Common myeloid progenitor, CD34-positive (primary cell): ENCODE data around the gene RIN3.

Source experiments
- CTCF ChIA-PET: fragments of 350-600 bp; sonication (Branson Sonifier 250); formaldehyde crosslinking; loops from one replicate; lab custom pipeline; 2021; ENCODE audit warnings: antibody characterized with exemption; lab: Charles Lee
- POLR2A ChIA-PET: fragments of 350-600 bp; sonication (Branson Sonifier 250); formaldehyde crosslinking; loops from one replicate; lab custom pipeline; 2021; ENCODE audit warnings: antibody characterized with exemption; lab: Charles Lee
- DNase-seq, 3 donors: peaks; one replicate each; pipeline versions ENCODE4 v3.0.0 to v3.0.0-alpha.2; 2013
- H3K27ac ChIP-seq, 2 experiments: 1 replicate in 1 of 2; 2 replicates in 1 of 2; pipeline ENCODE4 v1.7.0; 2013; ENCODE audit warnings: inconsistent platforms in 2 of 2, low read length in 2 of 2, mild to moderate bottlenecking in 2 of 2, low read depth in 1 of 2, moderate library complexity in 1 of 2; ENCODE audit not compliant: severe bottlenecking in 2 of 2, insufficient read depth in 1 of 2, poor library complexity in 1 of 2
- H3K27me3 ChIP-seq, 5 experiments: replicated peaks in 2 of 5; 1 replicate in 3 of 5; 2 replicates in 2 of 5; pipeline versions ENCODE4 v1.6.1 to v1.7.0; 2013; ENCODE audit warnings: low read length in 4 of 5, mild to moderate bottlenecking in 2 of 5, moderate library complexity in 2 of 5, inconsistent platforms in 1 of 5; ENCODE audit not compliant: insufficient read depth in 5 of 5, control insufficient read depth in 4 of 5
- H3K36me3 ChIP-seq, 4 experiments: 1 replicate in 2 of 4; 2 replicates in 2 of 4; pipeline versions ENCODE4 v1.6.1 to v1.7.0; 2013; ENCODE audit warnings: low read length in 3 of 4, control low read depth in 1 of 4, mild to moderate bottlenecking in 1 of 4; ENCODE audit not compliant: control insufficient read depth in 4 of 4, insufficient read depth in 4 of 4
- H3K4me1 ChIP-seq, 4 experiments: 1 replicate in 3 of 4; 2 replicates in 1 of 4; pipeline versions ENCODE4 v1.6.1 to v1.7.1; 2013; ENCODE audit warnings: low read length in 3 of 4, mild to moderate bottlenecking in 3 of 4, control low read depth in 1 of 4, inconsistent platforms in 1 of 4, moderate library complexity in 1 of 4; ENCODE audit not compliant: control insufficient read depth in 4 of 4, insufficient read depth in 4 of 4; ENCODE audit errors: control extremely low read depth in 1 of 4
- H3K4me3 ChIP-seq, 7 experiments: 1 replicate in 4 of 7; 2 replicates in 3 of 7; pipeline versions ENCODE4 v1.5.1 to v1.7.0; 2013; ENCODE audit warnings: mild to moderate bottlenecking in 7 of 7, low read length in 6 of 7, moderate library complexity in 6 of 7, inconsistent platforms in 2 of 7, low read depth in 2 of 7, control low read depth in 1 of 7; ENCODE audit not compliant: insufficient read depth in 4 of 7, control insufficient read depth in 1 of 7; ENCODE audit errors: extremely low read depth in 1 of 7
- H3K9me3 ChIP-seq, 5 experiments: 1 replicate in 4 of 5; 2 replicates in 1 of 5; pipeline versions ENCODE4 v1.6.1 to v1.7.1; 2013; ENCODE audit warnings: low read length in 4 of 5, mild to moderate bottlenecking in 2 of 5, inconsistent platforms in 1 of 5, low read depth in 1 of 5, moderate library complexity in 1 of 5; ENCODE audit not compliant: control insufficient read depth in 4 of 5, insufficient read depth in 2 of 5; ENCODE audit errors: control extremely low read depth in 1 of 5
- WGBS: methylation state at CpG from one replicate; pipeline ENCODE4 v1.1.5; 2013; ENCODE audit not compliant: insufficient coverage; 5-methylcytosine and 5-hydroxymethylcytosine counted together

The RIN3 gene

DNA sequence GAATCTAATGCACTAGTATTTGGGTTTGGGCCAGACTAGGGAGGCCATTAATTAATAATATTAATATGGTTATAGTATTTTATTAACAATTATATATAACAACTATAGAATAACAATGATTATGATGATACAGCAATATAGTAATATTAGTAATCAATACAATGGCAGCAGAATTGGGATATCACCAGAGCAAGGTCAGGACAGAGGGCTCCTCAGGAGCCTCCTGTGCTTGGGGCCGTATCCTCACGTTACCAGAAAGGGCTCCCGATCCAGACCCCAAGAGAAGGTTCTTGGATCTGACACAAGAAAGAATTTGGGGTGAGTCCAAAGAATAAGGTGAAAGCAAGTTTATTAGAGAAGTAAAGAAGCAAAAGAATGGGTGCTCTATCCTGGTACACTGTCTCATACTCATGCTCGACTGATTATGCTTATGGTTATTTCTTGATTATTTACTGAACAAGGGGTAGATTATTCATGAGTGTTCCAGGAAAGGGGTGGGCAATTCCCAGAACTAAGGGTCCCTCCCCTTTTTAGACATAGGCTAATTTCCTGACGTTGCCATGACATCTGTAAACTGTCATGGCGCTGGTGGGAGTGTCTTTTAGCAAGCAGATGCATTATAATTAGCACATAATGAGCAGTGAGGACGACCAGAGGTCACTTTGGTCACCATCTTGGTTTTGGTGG, 61.6 kb downstream of the RIN3 start:
- no peak for DNase-seq
- 96% methylated on average over 5 of the region's 7 CpGs for WGBS
- no peaks in the 10 kb centered on the region for H3K27me3 ChIP-seq
- POLR2A ChIA-PET, result no interaction called here
- peaks cover 0 to 16% (median 8%) of the 10 kb centered on the region in 4 experiments for H3K4me1 ChIP-seq
- CTCF ChIA-PET, result interaction anchor here (1.5 to 1.8 kb wide), 2 partner anchors 10 to 12 kb away, joined by 5 to 6 read pairs; no protein-coding TSS in a partner anchor
- no peak overlapping the region for H3K4me3 ChIP-seq
- no peaks in the 10 kb centered on the region for H3K9me3 ChIP-seq
- no peak overlapping the region for H3K27ac ChIP-seq
- H3K36me3 ChIP-seq, result peaks cover 3 to 39% (median 12%) of the 10 kb centered on the region in 4 experiments

DNA sequence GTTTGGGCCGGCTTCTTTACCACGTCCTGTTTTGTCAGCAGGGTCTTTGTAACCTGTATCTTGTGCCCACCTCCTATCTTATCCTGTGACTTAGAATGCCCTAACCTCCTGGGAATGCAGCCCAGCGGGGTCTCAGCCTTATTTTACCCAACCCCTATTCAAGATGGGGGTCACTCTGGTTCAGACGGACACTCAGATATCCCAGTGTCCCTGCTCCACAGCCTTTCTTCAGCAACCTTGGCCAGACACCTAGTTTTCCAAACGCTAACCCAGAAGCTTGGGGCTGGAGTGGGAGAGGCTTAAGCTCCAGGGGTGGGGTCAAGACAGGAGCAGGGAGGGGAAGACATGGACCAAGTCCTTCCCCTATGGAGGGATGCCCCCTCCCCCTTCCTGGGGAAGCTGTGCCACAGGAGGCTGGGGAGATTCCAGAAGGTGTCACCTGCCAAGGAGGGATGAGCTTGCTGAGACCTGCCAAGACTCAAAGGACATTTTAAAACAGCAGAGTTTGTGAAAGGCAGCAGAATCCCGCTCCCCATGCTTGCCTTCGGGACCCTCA, 62.2 kb downstream of the RIN3 start:
- CTCF ChIA-PET, result interaction anchor here (0.8 to 3.4 kb wide), 5 partner anchors 9 to 20 kb away, joined by 3 to 21 read pairs (median 4); no protein-coding TSS in a partner anchor
- POLR2A ChIA-PET, result interaction anchor here (0.8 kb wide), 1 partner anchor 12 kb away, joined by 4 read pairs; no protein-coding TSS in a partner anchor
- Histone ChIP-seq H3K4me1 (peaks cover 0 to 16% (median 8%) of the 10 kb centered on the region in 4 experiments), H3K9me3 (no peaks in the 10 kb centered on the region), H3K36me3 (peaks cover 3 to 45% (median 14%) of the 10 kb centered on the region in 4 experiments), H3K27ac (no peak overlapping the region), H3K27me3 (no peaks in the 10 kb centered on the region), H3K4me3 (no peak overlapping the region)
- WGBS, result 96% methylated on average over 6 of the region's 7 CpGs
- DNase-seq, result no peak

DNA sequence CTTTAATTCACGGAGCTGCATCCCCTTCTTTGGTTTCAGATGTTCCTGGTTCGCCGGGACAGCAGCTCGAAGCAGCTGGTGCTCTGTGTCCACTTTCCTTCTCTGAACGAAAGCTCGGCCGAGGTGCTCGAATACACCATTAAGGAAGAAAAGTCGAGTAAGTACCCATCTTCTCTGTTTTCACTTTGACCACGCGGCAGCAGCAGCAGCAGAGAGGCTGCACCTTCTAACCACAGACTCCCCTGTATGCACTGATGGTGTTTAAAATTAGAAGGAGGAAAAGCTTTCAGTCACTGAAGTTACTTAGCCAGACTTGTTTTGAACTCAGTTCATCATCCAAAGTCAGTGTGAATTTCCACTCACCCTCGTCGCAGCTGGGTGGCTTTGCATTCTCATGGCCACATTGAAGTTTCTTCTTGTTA, 63.8 kb downstream of the RIN3 start:
- Histone ChIP-seq H3K27ac (no peak overlapping the region), H3K4me3 (no peak overlapping the region), H3K36me3 (peaks cover 3 to 47% (median 14%) of the 10 kb centered on the region in 4 experiments), H3K4me1 (peaks cover 0 to 21% (median 14%) of the 10 kb centered on the region in 4 experiments), H3K9me3 (no peaks in the 10 kb centered on the region), H3K27me3 (no peaks in the 10 kb centered on the region)
- peak in 2 of 3 donors; percentile 43 to 59 for DNase-seq
- ChIA-PET POLR2A (no interaction called here), CTCF (interaction anchor here (1.1 to 3.4 kb wide), 4 partner anchors 10 to 110 kb away, joined by 3 to 21 read pairs (median 4); no protein-coding TSS in a partner anchor)
- WGBS, result 80% methylated on average over 10 of the region's 13 CpGs

DNA sequence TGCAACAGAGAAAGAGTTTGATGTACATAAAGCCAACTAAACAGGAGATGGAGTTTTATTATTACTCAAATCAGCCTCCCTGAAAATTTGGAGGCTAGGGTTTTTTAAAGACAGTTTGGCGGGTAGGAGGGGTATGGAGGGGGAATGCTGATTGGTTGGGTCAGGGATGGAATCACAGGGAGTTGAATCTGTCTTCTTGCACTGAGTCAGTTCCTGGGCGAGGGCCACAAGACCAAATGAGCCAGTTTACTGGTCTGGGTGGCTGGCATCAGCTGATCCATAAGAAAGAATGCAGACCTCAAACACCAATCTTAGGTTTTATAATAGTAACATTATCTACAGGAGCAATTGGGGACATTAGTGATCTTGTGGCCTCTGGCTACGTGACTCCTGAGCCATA, 64.9 kb downstream of the RIN3 start:
- WGBS, result 88% methylated on average over 1 of the region's 3 CpGs
- Histone ChIP-seq H3K4me3 (no peak overlapping the region), H3K27me3 (no peaks in the 10 kb centered on the region), H3K27ac (no peak overlapping the region), H3K36me3 (peaks cover 3 to 52% (median 14%) of the 10 kb centered on the region in 4 experiments), H3K4me1 (peaks cover 0 to 30% (median 22%) of the 10 kb centered on the region in 4 experiments), H3K9me3 (no peaks in the 10 kb centered on the region)
- DNase-seq, result no peak
- ChIA-PET POLR2A (no interaction called here), CTCF (interaction anchor here (1.2 to 3.4 kb wide), 2 partner anchors 12 to 26 kb away, joined by 4 to 21 read pairs; no protein-coding TSS in a partner anchor)

DNA sequence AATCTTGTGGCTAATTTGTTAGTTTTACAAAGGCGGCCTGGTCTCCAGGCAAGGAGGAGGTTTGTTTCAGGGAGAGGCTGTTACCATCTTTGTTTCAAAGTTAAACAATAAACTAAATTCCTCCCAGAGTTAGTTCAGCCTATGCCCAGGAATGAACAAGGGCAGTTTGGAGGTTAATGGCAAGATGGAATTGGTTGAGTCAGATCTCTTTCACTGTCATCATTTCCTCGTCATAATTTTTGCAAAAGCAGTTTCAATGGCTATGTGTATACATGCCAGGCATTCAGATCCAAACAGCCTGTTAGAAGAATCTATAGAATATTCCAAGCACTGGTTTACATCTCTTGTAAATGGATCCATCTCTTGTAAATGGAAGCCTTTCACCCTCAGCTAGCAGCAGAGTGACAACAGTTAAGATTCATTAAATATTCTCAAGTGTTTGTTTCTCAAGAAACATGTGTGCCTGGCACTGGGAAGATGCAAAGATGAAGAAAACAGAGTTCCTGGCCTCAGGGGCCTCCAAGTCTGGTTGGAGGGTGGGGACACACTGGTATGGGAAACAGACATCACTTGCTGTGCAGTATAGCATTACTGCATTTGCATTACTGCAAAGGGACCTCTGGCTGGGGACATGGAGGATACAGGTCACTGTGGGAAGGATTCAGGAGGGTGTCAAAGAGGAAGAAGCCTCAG, 65.8 kb downstream of the RIN3 start:
- 100% methylated on average over 1 of the region's 2 CpGs for WGBS
- H3K4me1 ChIP-seq, result peaks cover 0 to 37% (median 28%) of the 10 kb centered on the region in 4 experiments
- CTCF ChIA-PET, result no interaction called here
- H3K36me3 ChIP-seq, result peaks cover 3 to 55% (median 14%) of the 10 kb centered on the region in 4 experiments
- no peaks in the 10 kb centered on the region for H3K9me3 ChIP-seq
- POLR2A ChIA-PET, result no interaction called here
- DNase-seq, result no peak
- no peak overlapping the region for H3K4me3 ChIP-seq
- no peak overlapping the region for H3K27ac ChIP-seq
- no peaks in the 10 kb centered on the region for H3K27me3 ChIP-seq

DNA sequence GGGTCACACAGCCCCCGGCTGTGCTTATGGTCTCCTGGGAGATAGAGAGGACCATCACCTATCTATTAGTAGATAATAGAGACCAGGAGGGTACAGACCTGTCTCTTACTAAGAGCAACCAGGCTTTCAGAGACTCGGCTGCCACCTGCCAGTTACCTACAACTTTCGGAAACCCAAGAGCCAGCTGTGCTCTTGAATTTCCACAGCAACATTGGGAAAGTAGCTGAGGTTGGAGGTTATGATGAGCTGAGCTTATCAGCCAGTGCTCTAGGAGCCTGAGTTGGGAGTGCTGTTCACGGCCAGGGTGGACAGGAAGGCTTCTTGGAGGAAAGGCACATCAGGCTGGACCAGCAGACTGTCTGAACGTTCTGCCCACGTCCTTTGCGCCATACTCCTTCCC, 67.6 kb downstream of the RIN3 start:
- Histone ChIP-seq H3K9me3 (no peaks in the 10 kb centered on the region), H3K36me3 (peaks cover 3 to 57% (median 13%) of the 10 kb centered on the region in 4 experiments), H3K4me3 (no peak overlapping the region), H3K4me1 (peaks cover 12 to 51% (median 44%) of the 10 kb centered on the region in 4 experiments), H3K27me3 (no peaks in the 10 kb centered on the region), H3K27ac (no peak overlapping the region)
- no peak for DNase-seq
- ChIA-PET CTCF (no interaction called here), POLR2A (no interaction called here)
- WGBS, result 100% methylated on average over 5 of the region's 7 CpGs
